ENCODE data around the gene IRS4.

Gene IRS4

DNA sequence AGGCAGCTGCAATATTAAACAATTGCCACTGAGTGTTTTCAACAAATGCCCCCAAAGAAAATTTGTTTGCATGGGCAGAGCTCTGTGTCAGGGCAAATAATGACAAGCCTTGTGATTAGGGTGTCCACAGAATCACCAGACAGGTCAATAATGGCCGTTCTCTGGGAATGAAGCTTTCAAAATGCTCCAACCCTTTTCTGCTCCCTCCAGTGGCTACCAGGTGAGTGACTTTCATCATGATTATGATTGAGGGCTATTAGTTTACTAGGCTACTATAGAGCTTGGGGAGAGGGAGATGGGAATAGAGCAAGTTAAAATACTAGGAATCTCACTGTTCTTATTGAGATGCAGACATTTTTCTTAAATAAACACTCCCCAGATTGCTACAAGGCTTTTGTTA lies 23.5 kb downstream of the IRS4 start:
- H3K4me3 ChIP-seq (ENCODE audit: control insufficient read depth, low read depth, low read length) = no peak overlapping the region
- TF ChIP-seq, protein P1, sequence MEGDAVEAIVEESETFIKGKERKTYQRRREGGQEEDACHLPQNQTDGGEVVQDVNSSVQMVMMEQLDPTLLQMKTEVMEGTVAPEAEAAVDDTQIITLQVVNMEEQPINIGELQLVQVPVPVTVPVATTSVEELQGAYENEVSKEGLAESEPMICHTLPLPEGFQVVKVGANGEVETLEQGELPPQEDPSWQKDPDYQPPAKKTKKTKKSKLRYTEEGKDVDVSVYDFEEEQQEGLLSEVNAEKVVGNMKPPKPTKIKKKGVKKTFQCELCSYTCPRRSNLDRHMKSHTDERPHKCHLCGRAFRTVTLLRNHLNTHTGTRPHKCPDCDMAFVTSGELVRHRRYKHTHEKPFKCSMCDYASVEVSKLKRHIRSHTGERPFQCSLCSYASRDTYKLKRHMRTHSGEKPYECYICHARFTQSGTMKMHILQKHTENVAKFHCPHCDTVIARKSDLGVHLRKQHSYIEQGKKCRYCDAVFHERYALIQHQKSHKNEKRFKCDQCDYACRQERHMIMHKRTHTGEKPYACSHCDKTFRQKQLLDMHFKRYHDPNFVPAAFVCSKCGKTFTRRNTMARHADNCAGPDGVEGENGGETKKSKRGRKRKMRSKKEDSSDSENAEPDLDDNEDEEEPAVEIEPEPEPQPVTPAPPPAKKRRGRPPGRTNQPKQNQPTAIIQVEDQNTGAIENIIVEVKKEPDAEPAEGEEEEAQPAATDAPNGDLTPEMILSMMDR (conservative IDR thresholded peaks at IDR 0.05; ENCODE audit: control insufficient read depth, insufficient read depth, low read depth, low read length) = no peak
- no peak for DNase-seq (ENCODE audit: low read depth)

DNA sequence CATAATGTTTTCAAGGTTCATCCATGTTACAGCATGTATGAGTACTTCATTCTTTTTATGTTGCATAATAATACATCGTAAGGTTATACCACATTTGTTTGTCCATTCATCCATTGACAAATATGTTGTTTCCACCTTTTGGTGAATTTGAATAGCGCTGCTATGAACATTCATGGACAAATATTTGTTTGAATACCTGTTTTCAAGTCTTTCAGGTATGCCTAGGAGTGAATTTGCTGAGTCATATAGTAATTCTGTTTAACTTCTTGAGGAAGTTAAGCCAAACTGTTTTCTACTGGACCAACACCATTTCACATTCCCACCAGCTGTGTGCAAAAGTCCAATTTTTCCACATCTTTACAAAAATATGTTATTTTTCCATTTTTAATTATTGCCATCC lies 31.5 kb downstream of the IRS4 start:
- DNase-seq (ENCODE audit: low read depth) = no peak
- no peak overlapping the region for H3K4me3 ChIP-seq (ENCODE audit: control insufficient read depth, low read depth, low read length)
- TF ChIP-seq, protein P1 (conservative IDR thresholded peaks at IDR 0.05; ENCODE audit: control insufficient read depth, insufficient read depth, low read depth, low read length) = no peak

DNA sequence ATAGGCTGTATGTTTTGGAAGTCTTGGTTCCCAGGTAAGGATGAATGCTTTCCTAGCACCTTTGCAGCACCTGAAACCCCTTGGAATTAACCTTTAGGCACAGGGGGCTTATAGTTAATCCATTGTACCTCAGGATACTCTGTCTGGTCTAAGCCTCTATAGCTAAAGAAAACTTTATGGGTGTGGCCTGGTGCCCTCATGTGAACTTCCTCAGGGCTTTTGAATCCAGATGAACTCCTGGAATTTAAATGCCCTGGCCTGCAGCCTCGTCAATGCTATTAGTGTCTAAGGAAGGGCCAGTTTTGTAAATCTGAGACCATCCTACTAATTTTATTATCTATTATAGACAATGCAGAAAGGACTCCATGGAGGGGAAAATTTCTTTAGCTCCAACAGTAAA lies 33.8 kb downstream of the IRS4 start:
- no peak for DNase-seq (ENCODE audit: low read depth)
- no peak overlapping the region for H3K4me3 ChIP-seq (ENCODE audit: control insufficient read depth, low read depth, low read length)
- TF ChIP-seq, protein P1 (conservative IDR thresholded peaks at IDR 0.05; ENCODE audit: control insufficient read depth, insufficient read depth, low read depth, low read length) = no peak

DNA sequence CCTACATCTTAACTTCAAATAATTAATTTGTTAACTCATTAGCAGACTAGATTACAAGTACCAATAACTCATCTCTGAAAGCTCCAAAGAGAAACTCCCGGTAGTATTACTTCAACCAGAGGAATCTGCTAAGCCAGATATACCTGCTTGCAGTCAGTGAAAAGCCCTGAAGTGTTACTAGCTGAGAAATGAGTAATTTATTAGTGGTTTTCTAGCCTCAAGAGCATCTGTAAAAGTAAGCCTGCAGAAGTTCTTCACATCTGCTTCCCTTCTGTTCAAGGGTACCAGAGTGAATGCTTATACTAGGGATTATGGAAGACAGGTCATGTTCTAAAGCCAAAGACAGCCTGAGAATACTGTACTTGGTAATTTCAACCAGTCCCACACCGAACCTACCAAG lies 34.7 kb downstream of the IRS4 start:
- no peak overlapping the region for H3K4me3 ChIP-seq (ENCODE audit: control insufficient read depth, low read depth, low read length)
- TF ChIP-seq, protein P1 (conservative IDR thresholded peaks at IDR 0.05; ENCODE audit: control insufficient read depth, insufficient read depth, low read depth, low read length) = no peak
- DNase-seq (ENCODE audit: low read depth) = no peak

DNA sequence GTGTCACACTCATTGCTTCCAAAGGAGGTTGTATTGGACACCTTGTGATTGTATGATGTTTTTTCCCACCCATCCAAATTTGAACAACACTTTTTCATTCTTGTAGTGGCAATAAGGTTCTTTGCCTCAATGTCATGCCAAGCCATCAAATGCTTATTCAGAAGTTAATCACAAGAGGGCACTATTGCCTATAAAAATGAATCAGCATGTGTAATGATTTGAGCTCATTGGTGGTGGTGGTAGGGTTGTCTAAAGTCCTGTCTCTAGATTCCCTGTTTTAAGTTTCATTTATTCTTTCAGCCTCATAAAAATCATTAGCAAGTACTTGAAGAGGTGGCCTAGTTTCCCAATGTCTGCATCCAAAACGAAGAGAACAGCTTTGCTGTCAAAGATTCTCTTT lies 37.0 kb downstream of the IRS4 start:
- TF ChIP-seq, protein P1 (conservative IDR thresholded peaks at IDR 0.05; ENCODE audit: control insufficient read depth, insufficient read depth, low read depth, low read length) = peak; percentile 49
- no peak overlapping the region for H3K4me3 ChIP-seq (ENCODE audit: control insufficient read depth, low read depth, low read length)
- DNase-seq (ENCODE audit: low read depth) = peak; percentile 41

DNA sequence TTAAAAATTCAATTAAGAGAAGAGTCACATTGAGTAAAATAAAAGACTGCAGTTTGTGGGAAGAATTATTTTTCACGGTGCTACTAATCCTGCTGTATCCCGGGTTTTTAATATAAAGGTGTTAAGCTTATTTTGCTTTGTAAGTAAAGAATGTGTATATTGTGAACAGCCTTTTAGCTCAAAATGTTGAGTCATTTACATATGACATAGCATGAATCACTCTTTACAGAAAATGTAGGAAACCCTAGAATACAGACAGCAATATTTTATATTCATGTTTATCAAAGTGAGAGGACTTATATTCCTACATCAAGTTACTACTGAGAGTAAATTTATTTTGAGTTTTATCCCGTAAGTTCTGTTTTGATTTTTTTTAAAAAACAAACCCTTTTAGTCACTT lies 39.7 kb downstream of the IRS4 start:
- no peak overlapping the region for H3K4me3 ChIP-seq (ENCODE audit: control insufficient read depth, low read depth, low read length)
- TF ChIP-seq, protein P1 (conservative IDR thresholded peaks at IDR 0.05; ENCODE audit: control insufficient read depth, insufficient read depth, low read depth, low read length) = no peak
- DNase-seq (ENCODE audit: low read depth) = peak; percentile 18
